ENCODE results near the gene CPSF3.

- TF ChIP-seq FOXM1 (IDR thresholded peaks at IDR 0.05; ENCODE audit: borderline replicate concordance, low read depth) = no peak
- TF ChIP-seq YY1 (IDR thresholded peaks at IDR 0.05; ENCODE audit: low read depth) = no peak
- no peak for TF ChIP-seq EP300 (IDR thresholded peaks at IDR 0.05; ENCODE audit: borderline replicate concordance)
- TF ChIP-seq CEBPB (IDR thresholded peaks at IDR 0.05) = no peak
- TF ChIP-seq ZBTB7A (IDR thresholded peaks at IDR 0.05; ENCODE audit: low read depth) = no peak
- TF ChIP-seq TAF1 (IDR thresholded peaks at IDR 0.05; ENCODE audit: low read depth) = no peak
Measured at GRCh38 chr2:9472511-9472910, 49.1 kb downstream of the CPSF3 start.

All from Ishikawa (cell line).